Osteoblast (primary cell): ENCODE data around the gene DDX41. TPM values are rescaled to one million over a fixed set of nuclear protein-coding genes. Genes with fewer than 3 reads are reported as not detected.

Experiments used
- DNase-seq: peaks from one replicate; pipeline ENCODE4 v3.0.0; 2011; ENCODE audit warnings: low spot score, mixed read lengths; ENCODE audit not compliant: insufficient read length; ENCODE audit errors: missing footprints
- H2AFZ ChIP-seq: 2 replicates; pipeline ENCODE4 v1.6.0; 2011; ENCODE audit warnings: mild to moderate bottlenecking, low read length
- H3K27ac ChIP-seq: 2 replicates; pipeline ENCODE4 v1.5.1; 2011; ENCODE audit warnings: mild to moderate bottlenecking, low read depth, low read length, moderate library complexity
- H3K27me3 ChIP-seq: 2 replicates; pipeline ENCODE4 v1.6.0; 2012; ENCODE audit warnings: mild to moderate bottlenecking, control low read depth, inconsistent platforms, low read length, moderate library complexity; ENCODE audit not compliant: insufficient read depth
- H3K36me3 ChIP-seq: 2 replicates; pipeline ENCODE4 v1.5.1; 2011; ENCODE audit warnings: mild to moderate bottlenecking, low read length, control low read depth, moderate library complexity; ENCODE audit not compliant: insufficient read depth
- H3K4me1 ChIP-seq: 2 replicates; pipeline ENCODE4 v1.5.1; 2011; ENCODE audit warnings: mild to moderate bottlenecking, low read length, control low read depth, moderate library complexity; ENCODE audit not compliant: insufficient read depth
- H3K4me2 ChIP-seq: 2 replicates; pipeline ENCODE4 v1.6.0; 2011; ENCODE audit warnings: mild to moderate bottlenecking, low read length; ENCODE audit not compliant: insufficient read depth
- H3K4me3 ChIP-seq: fragments of 200-600 bp; sonication (generic); 3 replicates; pipeline ENCODE4 v1.5.1; 2012; ENCODE audit warnings: mild to moderate bottlenecking, low read length, inconsistent platforms; ENCODE audit not compliant: insufficient read depth
- H3K79me2 ChIP-seq: 2 replicates; pipeline ENCODE4 v1.6.0; 2012; ENCODE audit warnings: mild to moderate bottlenecking, low read length, control low read depth, inconsistent platforms; ENCODE audit not compliant: insufficient read depth
- H3K9me3 ChIP-seq: 2 replicates; pipeline ENCODE4 v1.5.1; 2011; ENCODE audit warnings: low read depth, low read length, control low read depth
- H4K20me1 ChIP-seq: 2 replicates; pipeline ENCODE4 v1.6.0; 2012; ENCODE audit warnings: mild to moderate bottlenecking, low read length, control low read depth; ENCODE audit not compliant: insufficient read depth
- total RNA-seq: library from RNA; depleted of rRNA; stranded (reverse); fragments of >200 nt; gene quantifications from 2 replicates; pipeline ENCODE4 v1.2.3, GENCODE V29; 2012
- TF ChIP-seq, protein P1 (sequence below): IDR thresholded peaks from 2 replicates; pipeline ENCODE4 v1.5.1; 2011; ENCODE audit warnings: mild to moderate bottlenecking, low read depth, low read length, moderate library complexity; ENCODE audit errors: extremely low read depth

Gene DDX41
- total RNA-seq, 1 donor: 68.4 TPM

- Histone ChIP-seq H3K4me1 (peaks cover 15% of the 10 kb centered on the region), H3K36me3 (peaks cover 58% of the 10 kb centered on the region), H3K27me3 (no peaks in the 10 kb centered on the region), H4K20me1 (peaks cover 16% of the 10 kb centered on the region), H3K79me2 (peaks cover 42% of the 10 kb centered on the region), H3K4me2 (no peak overlapping the region), H3K9me3 (no peaks in the 10 kb centered on the region), H3K4me3 (no peak overlapping the region), H3K27ac (no peak overlapping the region), H2AFZ (no peak overlapping the region)
- TF ChIP-seq, protein P1, sequence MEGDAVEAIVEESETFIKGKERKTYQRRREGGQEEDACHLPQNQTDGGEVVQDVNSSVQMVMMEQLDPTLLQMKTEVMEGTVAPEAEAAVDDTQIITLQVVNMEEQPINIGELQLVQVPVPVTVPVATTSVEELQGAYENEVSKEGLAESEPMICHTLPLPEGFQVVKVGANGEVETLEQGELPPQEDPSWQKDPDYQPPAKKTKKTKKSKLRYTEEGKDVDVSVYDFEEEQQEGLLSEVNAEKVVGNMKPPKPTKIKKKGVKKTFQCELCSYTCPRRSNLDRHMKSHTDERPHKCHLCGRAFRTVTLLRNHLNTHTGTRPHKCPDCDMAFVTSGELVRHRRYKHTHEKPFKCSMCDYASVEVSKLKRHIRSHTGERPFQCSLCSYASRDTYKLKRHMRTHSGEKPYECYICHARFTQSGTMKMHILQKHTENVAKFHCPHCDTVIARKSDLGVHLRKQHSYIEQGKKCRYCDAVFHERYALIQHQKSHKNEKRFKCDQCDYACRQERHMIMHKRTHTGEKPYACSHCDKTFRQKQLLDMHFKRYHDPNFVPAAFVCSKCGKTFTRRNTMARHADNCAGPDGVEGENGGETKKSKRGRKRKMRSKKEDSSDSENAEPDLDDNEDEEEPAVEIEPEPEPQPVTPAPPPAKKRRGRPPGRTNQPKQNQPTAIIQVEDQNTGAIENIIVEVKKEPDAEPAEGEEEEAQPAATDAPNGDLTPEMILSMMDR: no peak
- peak; percentile 5 for DNase-seq
Measured at GRCh38 chr5:177519463-177520235, 2.9 kb upstream of the DDX41 start.

- H3K9me3 ChIP-seq: no peaks in the 10 kb centered on the region
- H3K4me2 ChIP-seq: peak overlapping the region; percentile 99
- peaks cover 41% of the 10 kb centered on the region for H3K79me2 ChIP-seq
- H3K27ac ChIP-seq: peak overlapping the region; percentile 89
- H3K4me3 ChIP-seq: peak overlapping the region; percentile 100
- peaks cover 59% of the 10 kb centered on the region for H3K36me3 ChIP-seq
- no peak overlapping the region for H2AFZ ChIP-seq
- peaks cover 16% of the 10 kb centered on the region for H4K20me1 ChIP-seq
- no peaks in the 10 kb centered on the region for H3K27me3 ChIP-seq
- peaks cover 15% of the 10 kb centered on the region for H3K4me1 ChIP-seq
- TF ChIP-seq, protein P1: no peak
- peak; percentile 53 for DNase-seq
Measured at GRCh38 chr5:177515580-177515979, 1.2 kb downstream of the DDX41 start.

DNA sequence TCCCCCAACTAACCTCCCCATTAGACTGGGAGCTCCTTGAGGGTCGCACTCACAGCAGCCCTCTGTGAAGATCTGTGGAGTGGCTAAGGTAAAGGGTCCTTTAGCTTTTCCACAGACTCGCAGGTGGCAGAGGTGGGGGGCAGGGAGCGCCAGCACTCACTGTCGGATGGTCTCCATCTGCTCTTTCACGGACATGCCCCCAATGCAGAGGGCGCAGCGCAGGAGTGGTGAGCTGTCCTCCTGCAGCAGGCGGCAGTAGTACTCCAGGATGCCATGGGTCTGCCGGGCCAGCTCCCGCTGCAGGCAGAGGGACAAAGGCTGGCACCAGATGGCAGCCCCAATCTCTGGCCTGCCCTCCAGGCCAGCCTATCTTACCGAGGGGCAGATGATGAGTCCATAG is 2.2 kb downstream of the DDX41 start:
- peaks cover 15% of the 10 kb centered on the region for H3K4me1 ChIP-seq
- peaks cover 32% of the 10 kb centered on the region for H3K79me2 ChIP-seq
- no peaks in the 10 kb centered on the region for H3K27me3 ChIP-seq
- DNase-seq: no peak
- H3K27ac ChIP-seq: no peak overlapping the region
- H3K4me2 ChIP-seq: no peak overlapping the region
- H3K9me3 ChIP-seq: no peaks in the 10 kb centered on the region
- no peak overlapping the region for H2AFZ ChIP-seq
- TF ChIP-seq, protein P1: no peak
- H4K20me1 ChIP-seq: peaks cover 16% of the 10 kb centered on the region
- H3K36me3 ChIP-seq: peaks cover 52% of the 10 kb centered on the region
- no peak overlapping the region for H3K4me3 ChIP-seq

DNA sequence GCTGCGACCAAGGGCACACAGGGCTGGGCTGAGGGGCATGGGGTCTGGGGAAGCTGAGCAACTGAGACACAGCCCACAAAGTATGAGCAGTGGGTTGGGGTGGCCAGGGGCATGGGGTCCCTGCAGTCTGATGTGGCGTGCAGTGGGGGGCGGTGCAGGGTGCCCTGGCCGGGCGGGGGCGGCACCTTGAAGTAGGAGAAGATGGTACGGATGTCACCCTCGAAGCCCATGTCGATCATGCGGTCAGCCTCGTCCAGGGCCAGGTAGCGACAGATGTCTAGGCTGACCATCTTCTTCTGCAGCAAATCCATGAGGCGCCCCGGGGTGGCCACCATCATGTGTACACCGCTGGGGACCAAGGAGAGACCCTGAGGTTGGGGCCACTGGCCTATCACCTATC is 3.3 kb downstream of the DDX41 start:
- no peaks in the 10 kb centered on the region for H3K9me3 ChIP-seq
- H3K4me3 ChIP-seq: no peak overlapping the region
- peaks cover 45% of the 10 kb centered on the region for H3K36me3 ChIP-seq
- no peaks in the 10 kb centered on the region for H3K27me3 ChIP-seq
- TF ChIP-seq, protein P1: no peak
- no peak overlapping the region for H3K27ac ChIP-seq
- H4K20me1 ChIP-seq: peaks cover 16% of the 10 kb centered on the region
- peaks cover 24% of the 10 kb centered on the region for H3K79me2 ChIP-seq
- H3K4me2 ChIP-seq: no peak overlapping the region
- H3K4me1 ChIP-seq: peaks cover 8% of the 10 kb centered on the region
- no peak overlapping the region for H2AFZ ChIP-seq
- no peak for DNase-seq
